Skeletal muscle tissue (tissue), 4 donors: ENCODE measurements around the gene KIF5A. TPM values are rescaled to one million over a fixed set of nuclear protein-coding genes. Genes with fewer than 3 reads are reported as not detected.
"Not testable (repeated sequence)": the region's sequence is repeated elsewhere in the genome, so short reads cannot be mapped to it uniquely, and the experiment has no call there.

Source experiments
- H3K27ac ChIP-seq: one replicate; pipeline ENCODE4 v1.7.0; 2013; ENCODE audit warnings: mild to moderate bottlenecking, low read depth, low read length, inconsistent platforms
- H3K27me3 ChIP-seq, 3 donors: one replicate each; pipeline ENCODE4 v1.7.0; 2013; ENCODE audit warnings: low read length in 3 of 3; ENCODE audit not compliant: control insufficient read depth in 3 of 3, insufficient read depth in 3 of 3
- H3K36me3 ChIP-seq, 3 donors: one replicate each; pipeline ENCODE4 v1.7.0; 2013; ENCODE audit warnings: low read length in 3 of 3; ENCODE audit not compliant: control insufficient read depth in 3 of 3, insufficient read depth in 3 of 3
- H3K4me1 ChIP-seq, 3 donors: one replicate each; pipeline ENCODE4 v1.7.0; 2013; ENCODE audit warnings: low read length in 3 of 3, mild to moderate bottlenecking in 3 of 3; ENCODE audit not compliant: control insufficient read depth in 3 of 3, insufficient read depth in 3 of 3
- H3K4me3 ChIP-seq, 3 donors: one replicate each; pipeline ENCODE4 v1.7.0; 2013; ENCODE audit warnings: low read length in 3 of 3
- H3K9ac ChIP-seq, 3 donors: one replicate each; pipeline ENCODE4 v1.7.0; 2013; ENCODE audit warnings: low read length in 3 of 3, mild to moderate bottlenecking in 3 of 3, moderate library complexity in 2 of 3, low read depth in 1 of 3
- H3K9me3 ChIP-seq, 3 donors: one replicate each; pipeline ENCODE4 v1.7.0; 2013; ENCODE audit warnings: low read length in 3 of 3; ENCODE audit not compliant: control insufficient read depth in 3 of 3
- total RNA-seq: library from RNA; depleted of rRNA; stranded (reverse); fragments of >200 nt; gene quantifications from one replicate; pipeline ENCODE4 v1.2.3, GENCODE V29; 2014
- donor health status: Osteomylitis.

KIF5A gene
- total RNA-seq, 1 donor from 2014 or later, result under 0.01 TPM

DNA sequence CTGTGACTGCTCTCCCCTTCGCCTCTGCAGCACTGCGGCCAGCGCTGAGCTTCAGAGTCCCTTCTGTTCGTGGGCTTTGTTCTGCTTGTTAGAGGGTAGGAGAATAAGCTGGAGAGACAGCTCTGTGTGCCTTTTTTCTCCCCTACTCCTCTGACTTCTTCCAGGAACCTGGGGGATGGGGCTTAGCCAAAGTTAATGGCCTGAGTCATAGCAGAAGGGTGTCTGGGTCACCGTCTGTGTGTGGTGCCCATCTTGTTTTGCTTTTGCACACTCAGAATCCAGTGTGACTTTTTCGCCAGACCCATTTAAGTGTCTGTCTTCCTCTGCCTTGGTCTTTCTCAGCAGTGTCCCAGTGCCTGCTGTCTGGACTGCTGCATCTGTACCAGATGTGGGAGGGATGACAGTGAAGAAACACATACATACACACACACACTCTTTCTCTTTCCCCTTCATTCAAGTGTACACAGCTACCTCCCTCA, 3.0 kb downstream of the KIF5A start:
- H3K4me1 ChIP-seq, result peaks cover 4% of the 10 kb centered on the region in 3 donors
- no peaks in the 10 kb centered on the region for H3K36me3 ChIP-seq
- no peak overlapping the region for H3K9ac ChIP-seq
- H3K27me3 ChIP-seq, result peaks cover 29 to 42% (median 34%) of the 10 kb centered on the region in 3 donors
- no peaks in the 10 kb centered on the region for H3K9me3 ChIP-seq
- no peak overlapping the region for H3K4me3 ChIP-seq
- H3K27ac ChIP-seq, result no peak overlapping the region

DNA sequence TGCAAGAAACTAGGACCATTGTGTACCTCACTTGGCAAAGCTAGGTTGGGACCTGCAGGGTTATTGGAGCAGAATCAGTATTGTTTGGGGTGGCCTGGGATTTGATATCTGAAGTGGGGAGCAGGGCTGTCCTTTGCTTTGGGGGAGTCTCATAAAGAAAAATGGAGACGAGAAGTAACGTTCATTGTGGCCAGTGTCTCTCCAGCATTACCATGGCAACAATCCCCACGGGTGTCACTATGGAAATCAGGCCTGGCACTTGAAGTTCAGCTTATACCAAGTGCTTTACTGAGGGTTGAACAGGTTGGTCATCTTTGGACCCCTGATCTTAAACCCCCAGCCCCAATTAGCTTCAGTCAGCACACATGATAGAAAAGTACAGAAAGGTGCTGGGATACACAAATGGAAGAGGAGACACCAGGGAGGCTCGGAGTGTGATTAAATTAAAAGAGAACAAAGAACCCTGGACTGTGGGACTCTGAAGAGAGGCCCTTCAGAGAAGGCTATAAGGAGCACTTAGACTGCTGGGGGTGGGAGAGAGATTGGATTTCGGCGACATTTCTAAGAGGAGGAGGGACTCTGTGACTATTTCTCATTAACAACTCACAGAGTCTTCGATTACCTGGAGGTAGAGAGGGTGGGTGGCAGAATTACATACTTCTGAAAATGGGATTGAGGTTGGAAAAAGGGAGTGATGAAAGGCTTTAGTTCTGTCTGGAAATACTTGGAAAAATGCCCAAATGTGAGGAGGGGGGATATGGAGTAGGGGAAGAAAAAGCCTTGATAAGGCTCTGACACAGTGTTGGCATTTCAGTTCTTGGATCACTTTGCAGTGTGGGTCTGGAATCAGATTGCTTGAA, 3.7 kb downstream of the KIF5A start:
- H3K4me3 ChIP-seq, result no peak overlapping the region
- H3K4me1 ChIP-seq, result peaks cover 4% of the 10 kb centered on the region in 3 donors
- peaks cover 28 to 40% (median 32%) of the 10 kb centered on the region in 3 donors for H3K27me3 ChIP-seq
- H3K27ac ChIP-seq, result no peak overlapping the region
- H3K9me3 ChIP-seq, result no peaks in the 10 kb centered on the region
- no peak overlapping the region for H3K9ac ChIP-seq
- no peaks in the 10 kb centered on the region for H3K36me3 ChIP-seq

DNA sequence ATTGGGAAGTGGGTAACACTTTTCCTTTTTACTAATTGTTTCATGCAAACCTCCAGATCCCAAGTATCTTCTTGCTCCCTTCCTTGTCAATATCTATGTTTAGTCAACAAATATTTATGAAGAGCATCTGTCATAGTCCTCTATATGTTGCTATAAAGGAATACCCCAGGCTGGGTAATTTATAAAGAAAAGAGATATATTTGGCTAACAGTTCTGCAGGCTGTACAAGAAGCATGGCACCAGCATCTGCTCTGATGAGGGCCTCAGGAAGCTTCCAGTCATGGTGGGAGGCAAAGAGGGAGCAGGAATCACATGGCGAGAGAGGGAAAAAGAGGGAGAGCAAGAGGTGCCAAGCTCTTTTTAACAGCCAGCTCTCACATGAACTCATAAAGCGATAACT, 4.6 kb downstream of the KIF5A start:
- Histone ChIP-seq H3K4me3 (no peak overlapping the region), H3K9me3 (no peaks in the 10 kb centered on the region), H3K27me3 (peaks cover 20 to 31% (median 24%) of the 10 kb centered on the region in 3 donors), H3K9ac (no peak overlapping the region), H3K36me3 (no peaks in the 10 kb centered on the region), H3K4me1 (peaks cover 4% of the 10 kb centered on the region in 3 donors), H3K27ac (no peak overlapping the region)

DNA sequence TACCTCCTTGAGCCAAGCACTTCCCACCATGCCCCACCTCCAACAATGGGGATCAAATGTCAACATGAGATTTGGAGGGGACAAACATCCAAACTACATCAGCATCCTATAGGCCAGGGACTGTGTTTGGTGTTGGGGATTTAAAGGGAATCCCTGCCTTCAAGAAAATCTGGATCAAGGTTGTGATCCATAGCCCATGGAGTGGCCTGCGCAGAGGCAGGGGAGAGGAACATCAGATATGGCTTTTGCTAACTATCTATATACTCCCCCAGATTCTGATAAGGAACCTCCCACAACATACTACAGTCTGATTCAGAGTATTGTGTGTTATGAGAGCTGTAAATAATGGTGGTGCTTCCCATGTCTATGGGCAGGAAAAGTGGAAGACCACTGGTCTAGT, 5.1 kb downstream of the KIF5A start:
- Histone ChIP-seq H3K4me1 (peaks cover 3% of the 10 kb centered on the region in 3 donors), H3K27me3 (peaks cover 16 to 26% (median 19%) of the 10 kb centered on the region in 3 donors), H3K4me3 (no peak overlapping the region), H3K9me3 (no peaks in the 10 kb centered on the region), H3K27ac (no peak overlapping the region), H3K36me3 (no peaks in the 10 kb centered on the region), H3K9ac (no peak overlapping the region)

DNA sequence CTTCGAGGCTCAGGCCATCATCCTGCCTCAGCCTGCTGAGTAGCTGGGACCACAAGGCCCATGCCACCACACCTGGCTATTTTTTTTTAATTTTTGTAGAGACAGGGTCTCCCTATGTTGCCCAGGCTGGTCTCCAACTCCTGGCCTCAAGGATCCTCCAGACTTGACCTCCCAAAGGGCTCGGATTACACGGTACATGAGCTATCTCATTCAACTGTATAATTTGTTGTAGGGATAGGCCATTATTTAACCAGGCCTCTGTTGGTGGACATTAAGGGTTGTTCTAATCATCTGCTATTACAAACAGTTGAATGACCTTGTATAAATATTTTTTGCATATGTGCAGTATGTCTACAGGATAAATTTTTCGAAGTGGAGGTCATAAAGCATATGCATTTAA, 9.0 kb downstream of the KIF5A start:
- no peak overlapping the region for H3K27ac ChIP-seq
- H3K4me1 ChIP-seq, result no peaks in the 10 kb centered on the region
- H3K36me3 ChIP-seq, result no peaks in the 10 kb centered on the region
- H3K4me3 ChIP-seq, result no peak overlapping the region
- no peaks in the 10 kb centered on the region for H3K9me3 ChIP-seq
- H3K27me3 ChIP-seq, result peaks cover 0 to 8% (median 4%) of the 10 kb centered on the region in 3 donors
- H3K9ac ChIP-seq, result no peak overlapping the region

DNA sequence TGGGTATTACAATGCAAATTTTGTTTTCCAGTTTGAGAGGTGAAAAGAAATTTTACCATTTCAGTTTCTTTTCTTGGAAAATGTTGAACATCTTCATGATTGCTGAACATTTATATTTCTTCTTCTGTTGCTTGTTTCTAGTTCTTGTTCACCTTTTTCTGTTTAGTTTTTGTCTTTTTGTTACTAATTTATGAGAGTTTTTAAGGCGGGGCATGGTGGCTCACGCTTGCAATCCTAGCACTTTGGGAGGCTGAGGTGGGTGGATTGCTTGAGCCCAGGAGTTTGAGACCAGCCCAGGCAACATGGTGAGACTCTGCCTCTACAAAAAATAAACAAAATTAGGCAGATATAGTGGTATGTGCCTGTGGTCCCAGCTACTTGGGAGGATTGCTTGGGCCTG, 10.7 kb downstream of the KIF5A start:
- Histone ChIP-seq H3K36me3 (no peaks in the 10 kb centered on the region), H3K4me3 (no peak overlapping the region), H3K4me1 (no peaks in the 10 kb centered on the region), H3K9ac (no peak overlapping the region), H3K9me3 (no peaks in the 10 kb centered on the region), H3K27ac (no peak overlapping the region), H3K27me3 (peaks cover 0 to 10% (median 9%) of the 10 kb centered on the region in 3 donors)

DNA sequence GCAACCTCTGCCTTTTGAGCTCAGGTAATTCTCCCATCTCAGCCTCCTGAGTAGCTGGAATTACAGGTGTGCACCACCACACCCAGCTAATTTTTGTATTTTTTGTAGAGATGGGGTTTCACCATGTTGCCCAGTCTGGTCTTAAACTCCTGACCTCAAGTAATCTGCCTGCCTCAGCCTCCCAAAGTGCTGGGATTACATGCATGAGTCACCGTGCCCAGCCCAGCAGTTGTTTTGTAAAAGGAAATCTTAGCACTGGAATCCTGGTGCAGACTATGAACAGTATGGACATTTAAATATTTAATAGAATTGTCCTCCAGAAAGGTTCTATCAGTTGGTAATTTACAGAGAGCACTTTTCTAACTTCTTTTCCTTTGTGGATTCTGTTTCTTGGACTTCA, 11.3 kb downstream of the KIF5A start:
- H3K27me3 ChIP-seq, H3K9me3 ChIP-seq, H3K36me3 ChIP-seq, H3K9ac ChIP-seq, H3K4me1 ChIP-seq, H3K4me3 ChIP-seq, H3K27ac ChIP-seq: not testable (repeated sequence)

DNA sequence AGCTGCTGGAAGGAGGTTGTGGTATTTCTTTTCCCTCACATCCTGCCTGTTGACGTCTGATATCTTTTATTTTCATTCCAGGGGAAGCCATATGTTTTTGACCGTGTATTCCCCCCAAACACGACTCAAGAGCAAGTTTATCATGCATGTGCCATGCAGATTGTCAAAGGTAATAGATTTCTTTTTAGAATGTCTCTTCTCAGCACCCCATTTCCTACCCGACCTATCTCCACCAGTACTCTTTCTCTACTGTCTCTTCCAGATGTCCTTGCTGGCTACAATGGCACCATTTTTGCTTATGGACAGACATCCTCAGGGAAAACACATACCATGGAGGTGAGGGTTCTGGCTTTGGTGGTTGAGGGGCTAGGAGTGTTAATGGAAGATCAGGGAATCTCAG, 13.5 kb downstream of the KIF5A start:
- Histone ChIP-seq H3K9ac (no peak overlapping the region), H3K27me3 (peaks cover 0 to 10% (median 9%) of the 10 kb centered on the region in 3 donors), H3K27ac (no peak overlapping the region), H3K9me3 (no peaks in the 10 kb centered on the region), H3K4me1 (no peaks in the 10 kb centered on the region), H3K4me3 (no peak overlapping the region), H3K36me3 (no peaks in the 10 kb centered on the region)

DNA sequence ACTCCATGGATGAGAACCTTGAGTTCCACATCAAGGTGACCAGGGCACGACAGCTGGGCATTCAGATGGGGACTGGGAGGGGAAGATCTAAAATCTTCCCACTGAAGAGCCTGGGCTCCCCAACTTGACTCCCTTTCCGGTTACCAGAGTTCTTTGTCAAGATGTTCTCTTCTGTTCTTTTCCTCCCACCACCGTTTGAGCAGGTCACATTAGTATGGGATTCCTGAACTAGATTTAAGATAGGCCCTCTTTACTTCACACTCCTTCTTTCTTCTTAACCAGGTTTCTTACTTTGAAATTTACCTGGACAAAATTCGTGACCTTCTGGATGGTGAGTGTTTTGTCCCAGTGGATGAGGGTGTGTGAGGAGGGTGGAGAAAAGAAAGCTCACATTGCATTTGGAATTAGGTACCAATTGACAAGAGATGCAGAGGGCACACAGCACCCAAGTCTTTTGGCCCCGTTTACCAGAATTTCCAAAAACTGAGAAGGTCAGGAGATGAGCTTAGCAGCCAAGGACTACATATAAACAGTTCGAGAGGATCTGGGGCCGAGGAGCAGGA, 14.4 kb downstream of the KIF5A start:
- Histone ChIP-seq H3K9me3 (no peaks in the 10 kb centered on the region), H3K27ac (no peak overlapping the region), H3K36me3 (no peaks in the 10 kb centered on the region), H3K4me1 (no peaks in the 10 kb centered on the region), H3K27me3 (peaks cover 7 to 16% (median 12%) of the 10 kb centered on the region in 3 donors), H3K9ac (no peak overlapping the region), H3K4me3 (no peak overlapping the region)

DNA sequence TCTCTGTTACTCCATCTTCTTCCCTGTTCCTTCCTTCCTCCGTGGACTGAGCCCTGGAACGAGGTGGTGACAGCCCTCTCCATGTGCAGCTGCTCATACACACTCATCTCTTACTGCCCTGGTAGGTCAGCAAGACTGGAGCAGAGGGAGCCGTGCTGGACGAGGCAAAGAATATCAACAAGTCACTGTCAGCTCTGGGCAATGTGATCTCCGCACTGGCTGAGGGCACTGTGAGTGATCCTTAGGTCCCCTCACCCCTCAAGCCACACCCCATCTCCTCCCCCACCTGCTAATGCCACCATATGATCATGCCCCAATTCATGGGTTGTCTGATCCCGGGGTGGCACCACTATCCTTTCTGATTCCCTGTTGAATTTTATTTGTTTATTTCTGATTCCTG, 19.0 kb downstream of the KIF5A start:
- Histone ChIP-seq H3K4me3 (no peak overlapping the region), H3K36me3 (no peaks in the 10 kb centered on the region), H3K27ac (no peak overlapping the region), H3K27me3 (peaks cover 8 to 27% (median 12%) of the 10 kb centered on the region in 3 donors), H3K4me1 (no peaks in the 10 kb centered on the region), H3K9ac (no peak overlapping the region), H3K9me3 (no peaks in the 10 kb centered on the region)
